ENCODE results near the gene DYNLT1. TPM values are rescaled to one million over a fixed set of nuclear protein-coding genes. Genes with fewer than 3 reads are reported as not detected.

Gene DYNLT1
- total and polyA plus RNA-seq, 2 experiments from 2014 or later = 60.9 to 241 TPM

DNA sequence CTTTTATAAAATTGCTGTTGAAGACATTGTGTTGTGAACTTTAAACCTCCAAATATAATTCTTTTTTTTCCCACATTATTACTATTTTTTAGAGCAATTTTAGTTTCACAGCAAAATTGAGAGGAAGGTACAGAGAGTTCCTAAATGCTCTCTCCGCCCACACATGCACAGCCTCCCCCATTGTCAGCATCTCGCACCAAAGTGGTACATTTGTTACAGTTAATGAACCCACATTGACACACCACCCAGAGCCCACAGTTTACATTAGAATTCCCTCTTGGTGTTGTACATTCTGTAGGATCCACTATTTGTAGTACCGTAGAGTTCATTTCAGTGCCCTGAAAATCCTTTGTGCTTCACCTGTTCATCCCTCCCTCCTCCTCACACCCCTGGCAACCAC, 50.9 kb downstream of the DYNLT1 start:
- H3K27me3 Mint-ChIP-seq (ENCODE audit: insufficient read depth, low read depth, poor library complexity) = no peaks in the 10 kb centered on the region
- no peak overlapping the region for H3K4me3 ChIP-seq
- H4K20me1 ChIP-seq (replicated peaks; ENCODE audit: insufficient read depth) = peaks cover 6% of the 10 kb centered on the region; the same call in 1 of the 2 replicates
- no peak overlapping the region for H3K4me3 Mint-ChIP-seq
- no peaks in the 10 kb centered on the region for H3K4me1 ChIP-seq (ENCODE audit: insufficient read depth)
- no peaks in the 10 kb centered on the region for H3K9me3 Mint-ChIP-seq
- no peak overlapping the region for H3K27ac Mint-ChIP-seq
- H3F3A ChIP-seq (replicated peaks; ENCODE audit: low read depth) = no peaks in the 10 kb centered on the region
- no peak for TF ChIP-seq NANOG (IDR thresholded peaks at IDR 0.05; ENCODE audit: borderline replicate concordance)
- TF ChIP-seq, protein P1, sequence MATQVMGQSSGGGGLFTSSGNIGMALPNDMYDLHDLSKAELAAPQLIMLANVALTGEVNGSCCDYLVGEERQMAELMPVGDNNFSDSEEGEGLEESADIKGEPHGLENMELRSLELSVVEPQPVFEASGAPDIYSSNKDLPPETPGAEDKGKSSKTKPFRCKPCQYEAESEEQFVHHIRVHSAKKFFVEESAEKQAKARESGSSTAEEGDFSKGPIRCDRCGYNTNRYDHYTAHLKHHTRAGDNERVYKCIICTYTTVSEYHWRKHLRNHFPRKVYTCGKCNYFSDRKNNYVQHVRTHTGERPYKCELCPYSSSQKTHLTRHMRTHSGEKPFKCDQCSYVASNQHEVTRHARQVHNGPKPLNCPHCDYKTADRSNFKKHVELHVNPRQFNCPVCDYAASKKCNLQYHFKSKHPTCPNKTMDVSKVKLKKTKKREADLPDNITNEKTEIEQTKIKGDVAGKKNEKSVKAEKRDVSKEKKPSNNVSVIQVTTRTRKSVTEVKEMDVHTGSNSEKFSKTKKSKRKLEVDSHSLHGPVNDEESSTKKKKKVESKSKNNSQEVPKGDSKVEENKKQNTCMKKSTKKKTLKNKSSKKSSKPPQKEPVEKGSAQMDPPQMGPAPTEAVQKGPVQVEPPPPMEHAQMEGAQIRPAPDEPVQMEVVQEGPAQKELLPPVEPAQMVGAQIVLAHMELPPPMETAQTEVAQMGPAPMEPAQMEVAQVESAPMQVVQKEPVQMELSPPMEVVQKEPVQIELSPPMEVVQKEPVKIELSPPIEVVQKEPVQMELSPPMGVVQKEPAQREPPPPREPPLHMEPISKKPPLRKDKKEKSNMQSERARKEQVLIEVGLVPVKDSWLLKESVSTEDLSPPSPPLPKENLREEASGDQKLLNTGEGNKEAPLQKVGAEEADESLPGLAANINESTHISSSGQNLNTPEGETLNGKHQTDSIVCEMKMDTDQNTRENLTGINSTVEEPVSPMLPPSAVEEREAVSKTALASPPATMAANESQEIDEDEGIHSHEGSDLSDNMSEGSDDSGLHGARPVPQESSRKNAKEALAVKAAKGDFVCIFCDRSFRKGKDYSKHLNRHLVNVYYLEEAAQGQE (IDR thresholded peaks at IDR 0.05; ENCODE audit: unreplicated experiment) = no peak
- TF ChIP-seq POLR2AphosphoS5 (IDR thresholded peaks at IDR 0.05; ENCODE audit: low read depth) = no peak
- no peak for TF ChIP-seq EZH2phosphoT487 (IDR thresholded peaks at IDR 0.05; ENCODE audit: unreplicated experiment)
- no peak for TF ChIP-seq CREB1 (CRISPR knock-in tag; IDR thresholded peaks at IDR 0.05; ENCODE audit: low read depth)
- TF ChIP-seq JUNB (IDR thresholded peaks at IDR 0.05; ENCODE audit: unreplicated experiment) = no peak
- TF ChIP-seq, protein P2, sequence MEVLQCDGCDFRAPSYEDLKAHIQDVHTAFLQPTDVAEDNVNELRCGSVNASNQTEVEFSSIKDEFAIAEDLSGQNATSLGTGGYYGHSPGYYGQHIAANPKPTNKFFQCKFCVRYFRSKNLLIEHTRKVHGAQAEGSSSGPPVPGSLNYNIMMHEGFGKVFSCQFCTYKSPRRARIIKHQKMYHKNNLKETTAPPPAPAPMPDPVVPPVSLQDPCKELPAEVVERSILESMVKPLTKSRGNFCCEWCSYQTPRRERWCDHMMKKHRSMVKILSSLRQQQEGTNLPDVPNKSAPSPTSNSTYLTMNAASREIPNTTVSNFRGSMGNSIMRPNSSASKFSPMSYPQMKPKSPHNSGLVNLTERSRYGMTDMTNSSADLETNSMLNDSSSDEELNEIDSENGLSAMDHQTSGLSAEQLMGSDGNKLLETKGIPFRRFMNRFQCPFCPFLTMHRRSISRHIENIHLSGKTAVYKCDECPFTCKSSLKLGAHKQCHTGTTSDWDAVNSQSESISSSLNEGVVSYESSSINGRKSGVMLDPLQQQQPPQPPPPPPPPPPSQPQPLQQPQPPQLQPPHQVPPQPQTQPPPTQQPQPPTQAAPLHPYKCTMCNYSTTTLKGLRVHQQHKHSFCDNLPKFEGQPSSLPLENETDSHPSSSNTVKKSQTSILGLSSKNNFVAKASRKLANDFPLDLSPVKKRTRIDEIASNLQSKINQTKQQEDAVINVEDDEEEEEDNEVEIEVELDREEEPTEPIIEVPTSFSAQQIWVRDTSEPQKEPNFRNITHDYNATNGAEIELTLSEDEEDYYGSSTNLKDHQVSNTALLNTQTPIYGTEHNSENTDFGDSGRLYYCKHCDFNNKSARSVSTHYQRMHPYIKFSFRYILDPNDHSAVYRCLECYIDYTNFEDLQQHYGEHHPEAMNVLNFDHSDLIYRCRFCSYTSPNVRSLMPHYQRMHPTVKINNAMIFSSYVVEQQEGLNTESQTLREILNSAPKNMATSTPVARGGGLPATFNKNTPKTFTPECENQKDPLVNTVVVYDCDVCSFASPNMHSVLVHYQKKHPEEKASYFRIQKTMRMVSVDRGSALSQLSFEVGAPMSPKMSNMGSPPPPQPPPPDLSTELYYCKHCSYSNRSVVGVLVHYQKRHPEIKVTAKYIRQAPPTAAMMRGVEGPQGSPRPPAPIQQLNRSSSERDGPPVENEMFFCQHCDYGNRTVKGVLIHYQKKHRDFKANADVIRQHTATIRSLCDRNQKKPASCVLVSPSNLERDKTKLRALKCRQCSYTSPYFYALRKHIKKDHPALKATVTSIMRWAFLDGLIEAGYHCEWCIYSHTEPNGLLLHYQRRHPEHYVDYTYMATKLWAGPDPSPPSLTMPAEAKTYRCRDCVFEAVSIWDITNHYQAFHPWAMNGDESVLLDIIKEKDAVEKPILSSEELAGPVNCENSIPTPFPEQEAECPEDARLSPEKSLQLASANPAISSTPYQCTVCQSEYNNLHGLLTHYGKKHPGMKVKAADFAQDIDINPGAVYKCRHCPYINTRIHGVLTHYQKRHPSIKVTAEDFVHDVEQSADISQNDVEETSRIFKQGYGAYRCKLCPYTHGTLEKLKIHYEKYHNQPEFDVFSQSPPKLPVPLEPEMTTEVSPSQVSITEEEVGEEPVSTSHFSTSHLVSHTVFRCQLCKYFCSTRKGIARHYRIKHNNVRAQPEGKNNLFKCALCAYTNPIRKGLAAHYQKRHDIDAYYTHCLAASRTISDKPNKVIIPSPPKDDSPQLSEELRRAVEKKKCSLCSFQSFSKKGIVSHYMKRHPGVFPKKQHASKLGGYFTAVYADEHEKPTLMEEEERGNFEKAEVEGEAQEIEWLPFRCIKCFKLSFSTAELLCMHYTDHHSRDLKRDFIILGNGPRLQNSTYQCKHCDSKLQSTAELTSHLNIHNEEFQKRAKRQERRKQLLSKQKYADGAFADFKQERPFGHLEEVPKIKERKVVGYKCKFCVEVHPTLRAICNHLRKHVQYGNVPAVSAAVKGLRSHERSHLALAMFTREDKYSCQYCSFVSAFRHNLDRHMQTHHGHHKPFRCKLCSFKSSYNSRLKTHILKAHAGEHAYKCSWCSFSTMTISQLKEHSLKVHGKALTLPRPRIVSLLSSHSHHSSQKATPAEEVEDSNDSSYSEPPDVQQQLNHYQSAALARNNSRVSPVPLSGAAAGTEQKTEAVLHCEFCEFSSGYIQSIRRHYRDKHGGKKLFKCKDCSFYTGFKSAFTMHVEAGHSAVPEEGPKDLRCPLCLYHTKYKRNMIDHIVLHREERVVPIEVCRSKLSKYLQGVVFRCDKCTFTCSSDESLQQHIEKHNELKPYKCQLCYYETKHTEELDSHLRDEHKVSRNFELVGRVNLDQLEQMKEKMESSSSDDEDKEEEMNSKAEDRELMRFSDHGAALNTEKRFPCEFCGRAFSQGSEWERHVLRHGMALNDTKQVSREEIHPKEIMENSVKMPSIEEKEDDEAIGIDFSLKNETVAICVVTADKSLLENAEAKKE (CRISPR knock-in tag; IDR thresholded peaks at IDR 0.05) = no peak
- no peak for TF ChIP-seq EZH2 (IDR thresholded peaks at IDR 0.05; ENCODE audit: low read depth, unreplicated experiment)
- TF ChIP-seq, protein P3, sequence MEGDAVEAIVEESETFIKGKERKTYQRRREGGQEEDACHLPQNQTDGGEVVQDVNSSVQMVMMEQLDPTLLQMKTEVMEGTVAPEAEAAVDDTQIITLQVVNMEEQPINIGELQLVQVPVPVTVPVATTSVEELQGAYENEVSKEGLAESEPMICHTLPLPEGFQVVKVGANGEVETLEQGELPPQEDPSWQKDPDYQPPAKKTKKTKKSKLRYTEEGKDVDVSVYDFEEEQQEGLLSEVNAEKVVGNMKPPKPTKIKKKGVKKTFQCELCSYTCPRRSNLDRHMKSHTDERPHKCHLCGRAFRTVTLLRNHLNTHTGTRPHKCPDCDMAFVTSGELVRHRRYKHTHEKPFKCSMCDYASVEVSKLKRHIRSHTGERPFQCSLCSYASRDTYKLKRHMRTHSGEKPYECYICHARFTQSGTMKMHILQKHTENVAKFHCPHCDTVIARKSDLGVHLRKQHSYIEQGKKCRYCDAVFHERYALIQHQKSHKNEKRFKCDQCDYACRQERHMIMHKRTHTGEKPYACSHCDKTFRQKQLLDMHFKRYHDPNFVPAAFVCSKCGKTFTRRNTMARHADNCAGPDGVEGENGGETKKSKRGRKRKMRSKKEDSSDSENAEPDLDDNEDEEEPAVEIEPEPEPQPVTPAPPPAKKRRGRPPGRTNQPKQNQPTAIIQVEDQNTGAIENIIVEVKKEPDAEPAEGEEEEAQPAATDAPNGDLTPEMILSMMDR (conservative IDR thresholded peaks at IDR 0.05; ENCODE audit: low read depth in 2 of 2) = no peak
- no peak for TF ChIP-seq ZNF331 (CRISPR knock-in tag; IDR thresholded peaks at IDR 0.05; ENCODE audit: low read depth)
- TF ChIP-seq, protein P4, sequence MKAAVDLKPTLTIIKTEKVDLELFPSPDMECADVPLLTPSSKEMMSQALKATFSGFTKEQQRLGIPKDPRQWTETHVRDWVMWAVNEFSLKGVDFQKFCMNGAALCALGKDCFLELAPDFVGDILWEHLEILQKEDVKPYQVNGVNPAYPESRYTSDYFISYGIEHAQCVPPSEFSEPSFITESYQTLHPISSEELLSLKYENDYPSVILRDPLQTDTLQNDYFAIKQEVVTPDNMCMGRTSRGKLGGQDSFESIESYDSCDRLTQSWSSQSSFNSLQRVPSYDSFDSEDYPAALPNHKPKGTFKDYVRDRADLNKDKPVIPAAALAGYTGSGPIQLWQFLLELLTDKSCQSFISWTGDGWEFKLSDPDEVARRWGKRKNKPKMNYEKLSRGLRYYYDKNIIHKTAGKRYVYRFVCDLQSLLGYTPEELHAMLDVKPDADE (IDR thresholded peaks at IDR 0.05) = no peak
- TF ChIP-seq ZNF114 (CRISPR knock-in tag; IDR thresholded peaks at IDR 0.05) = no peak
- no peak for TF ChIP-seq STAT1 (IDR thresholded peaks at IDR 0.05; ENCODE audit: unreplicated experiment)
- H3K27ac ChIP-seq (ENCODE audit: low read depth) = no peak overlapping the region
- H3K79me2 ChIP-seq (replicated peaks; ENCODE audit: insufficient read depth) = no peaks in the 10 kb centered on the region
- no peak for DNase-seq (ENCODE audit: low spot score)
- no peak overlapping the region for H3K4me2 ChIP-seq
- H3K36me3 ChIP-seq (ENCODE audit: insufficient read depth) = peaks cover 23% of the 10 kb centered on the region
- no peaks in the 10 kb centered on the region for H3K27me3 ChIP-seq (ENCODE audit: insufficient read depth)
- no peak for ATAC-seq
- peaks cover 78% of the 10 kb centered on the region for H3K36me3 Mint-ChIP-seq (ENCODE audit: low read depth)
- no peaks in the 10 kb centered on the region for H3K4me1 Mint-ChIP-seq
- H3K9me2 ChIP-seq (ENCODE audit: insufficient read depth) = no peaks in the 10 kb centered on the region
- H2AFZ ChIP-seq = no peak overlapping the region

Measured in GM23338 (cell line).